OCI-LY7 (cell line): ENCODE measurements around the gene DUSP16.

Source experiments
- EZH2phosphoT487 ChIP-seq: fragments of 200-600 bp; sonication (generic); IDR thresholded peaks from 2 replicates; pipeline ENCODE4 v1.6.1; 2018; ENCODE audit warnings: low read depth, borderline replicate concordance, mild to moderate bottlenecking, mixed run types, antibody characterized with exemption, low read length, moderate library complexity, mixed read lengths
- TF ChIP-seq, protein P1 (sequence below): fragments of 200-600 bp; sonication (generic); conservative IDR thresholded peaks from 2 replicates; pipeline ENCODE4 v1.5.1; 2014; ENCODE audit warnings: mild to moderate bottlenecking, antibody characterized with exemption, low read length, moderate library complexity, mixed read lengths

GRCh38 chr12:12477532-12477890 lies 85.2 kb downstream of the DUSP16 start:
- TF ChIP-seq, protein P1, sequence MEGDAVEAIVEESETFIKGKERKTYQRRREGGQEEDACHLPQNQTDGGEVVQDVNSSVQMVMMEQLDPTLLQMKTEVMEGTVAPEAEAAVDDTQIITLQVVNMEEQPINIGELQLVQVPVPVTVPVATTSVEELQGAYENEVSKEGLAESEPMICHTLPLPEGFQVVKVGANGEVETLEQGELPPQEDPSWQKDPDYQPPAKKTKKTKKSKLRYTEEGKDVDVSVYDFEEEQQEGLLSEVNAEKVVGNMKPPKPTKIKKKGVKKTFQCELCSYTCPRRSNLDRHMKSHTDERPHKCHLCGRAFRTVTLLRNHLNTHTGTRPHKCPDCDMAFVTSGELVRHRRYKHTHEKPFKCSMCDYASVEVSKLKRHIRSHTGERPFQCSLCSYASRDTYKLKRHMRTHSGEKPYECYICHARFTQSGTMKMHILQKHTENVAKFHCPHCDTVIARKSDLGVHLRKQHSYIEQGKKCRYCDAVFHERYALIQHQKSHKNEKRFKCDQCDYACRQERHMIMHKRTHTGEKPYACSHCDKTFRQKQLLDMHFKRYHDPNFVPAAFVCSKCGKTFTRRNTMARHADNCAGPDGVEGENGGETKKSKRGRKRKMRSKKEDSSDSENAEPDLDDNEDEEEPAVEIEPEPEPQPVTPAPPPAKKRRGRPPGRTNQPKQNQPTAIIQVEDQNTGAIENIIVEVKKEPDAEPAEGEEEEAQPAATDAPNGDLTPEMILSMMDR: no peak
- no peak for TF ChIP-seq EZH2phosphoT487
